Forelimb muscle (tissue), 1 donor: ENCODE measurements around the gene CENATAC. TPM values are rescaled to one million over a fixed set of nuclear protein-coding genes. Genes with fewer than 3 reads are reported as not detected.
"Not testable (repeated sequence)": the region's sequence is repeated elsewhere in the genome, so short reads cannot be mapped to it uniquely, and the experiment has no call there.

Source experiments
- DNase-seq: peaks from one replicate; pipeline ENCODE4 v3.0.0-alpha.2; 2013; ENCODE audit warnings: low read depth
- polyA plus RNA-seq: library from polyadenylated mRNA; unstranded; fragments of 120-200 nt; gene quantifications from one replicate; pipeline ENCODE4 v1.2.1, GENCODE V29; 2013; ENCODE audit not compliant: insufficient read length

Gene CENATAC
- polyA plus RNA-seq, 1 donor, result 18.5 TPM

GRCh38 chr11:118996926-118997626, 862 bp upstream of the CENATAC start:
- DNase-seq, result no peak

GRCh38 chr11:118998388-118998717, 415 bp downstream of the CENATAC start:
- no peak for DNase-seq

- DNase-seq, result no peak
Observed at GRCh38 chr11:118998822-118999221, 884 bp downstream of the CENATAC start.

- DNase-seq, result no peak
Observed at GRCh38 chr11:119000906-119001305, 3.0 kb downstream of the CENATAC start.

- DNase-seq, result no peak
Observed at GRCh38 chr11:119006656-119007055, 8.7 kb downstream of the CENATAC start.

GRCh38 chr11:119011476-119012053, 13.6 kb downstream of the CENATAC start:
- DNase-seq, result no peak

- DNase-seq, result no peak
Observed at GRCh38 chr11:119012629-119013170, 14.8 kb downstream of the CENATAC start.

- DNase-seq, result no peak
Observed at GRCh38 chr11:119014209-119014924, 16.4 kb downstream of the CENATAC start.

GRCh38 chr11:119015054-119015611, 17.2 kb downstream of the CENATAC start:
- no peak for DNase-seq

- DNase-seq, result no peak
Observed at GRCh38 chr11:119016216-119017009, 18.5 kb downstream of the CENATAC start.

GRCh38 chr11:119017377-119017776, 19.4 kb downstream of the CENATAC start:
- not testable (repeated sequence) for DNase-seq

GRCh38 chr11:119018074-119018938, 20.4 kb downstream of the CENATAC start, which contains the start of the genes RPS25 and TRAPPC4:
Gene RPS25, minus strand, starts transcription at chr11:119018343. Its CDS starts 59 bp downstream, at chr11:119018284.
Gene TRAPPC4, plus strand, starts transcription at chr11:119018766. Its CDS starts 30 bp downstream, at chr11:119018796.
- peak; percentile 96 for DNase-seq

GRCh38 chr11:119019996-119020395, 22.1 kb downstream of the CENATAC start:
- DNase-seq, result no peak

- DNase-seq, result no peak
Observed at GRCh38 chr11:119021631-119022030, 23.7 kb downstream of the CENATAC start.

- no peak for DNase-seq
Observed at GRCh38 chr11:119023741-119024140, 25.8 kb downstream of the CENATAC start.

- no peak for DNase-seq
Observed at GRCh38 chr11:119024430-119025098, 26.6 kb downstream of the CENATAC start.

- no peak for DNase-seq
Observed at GRCh38 chr11:119025099-119025473, 27.1 kb downstream of the CENATAC start.

- DNase-seq, result no peak
Observed at GRCh38 chr11:119025541-119025940, 27.6 kb downstream of the CENATAC start.

GRCh38 chr11:119025978-119026766, 28.2 kb downstream of the CENATAC start:
- DNase-seq, result no peak
